ENCODE measurements around the gene GPR61.

DNA sequence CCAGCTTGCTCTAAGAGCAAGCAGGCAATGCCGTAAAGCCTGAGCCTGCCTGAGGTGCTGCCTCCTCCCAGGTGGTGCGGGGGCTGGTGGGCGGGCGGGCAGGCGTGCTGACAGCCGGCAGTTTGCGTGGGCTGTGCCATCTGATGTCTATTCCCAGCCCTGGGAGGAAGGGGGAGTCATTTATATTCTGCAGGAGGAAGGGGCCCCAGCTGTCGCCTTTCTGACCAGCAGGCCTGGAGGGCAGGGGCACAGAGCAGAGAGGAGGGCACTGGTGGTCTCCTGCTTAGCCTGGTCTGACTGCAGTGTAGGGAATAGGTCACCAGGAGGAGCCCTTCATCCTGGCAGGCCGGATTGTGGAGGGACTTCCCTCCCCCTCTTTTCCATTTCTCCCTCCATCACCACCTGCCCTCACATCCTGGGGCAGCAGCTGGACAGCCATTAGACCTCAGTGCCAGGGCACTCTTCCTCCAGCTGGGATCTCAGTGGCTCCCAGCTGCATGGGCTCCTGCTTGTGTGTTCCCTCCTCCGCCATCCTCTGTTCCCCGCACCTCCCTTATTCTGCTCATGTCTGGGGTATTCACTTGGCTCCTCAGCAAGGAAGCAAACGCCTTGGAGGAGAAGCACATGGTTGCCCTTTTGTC lies 41.4 kb upstream of the GPR61 start:
- TF ChIP-seq CTCF (IDR thresholded peaks at IDR 0.05) (peak in 1 of 2 donors; percentile 32), POLR2A (IDR thresholded peaks at IDR 0.05) (no peak), POLR2AphosphoS5 (IDR thresholded peaks at IDR 0.05) (no peak), EP300 (IDR thresholded peaks at IDR 0.05) (no peak)
